SHP77 (cell line): ENCODE results near the gene ZDHHC11B.
A peak's percentile ranks its signal among the peaks of the same experiment; 100 is the strongest.

Source experiments
- DNase-seq, 2 experiments: peaks; one replicate each; lab custom pipeline; 2025; lab: John Stamatoyannopoulos, UW

The ZDHHC11B gene

GRCh38 chr5:673161-673830 is 111.2 kb downstream of the ZDHHC11B start:
- no peak for DNase-seq

GRCh38 chr5:672329-673160 is 112.0 kb downstream of the ZDHHC11B start:
- DNase-seq = peak; percentile 46 to 64

- peak; percentile 65 to 76 for DNase-seq
Measured at GRCh38 chr5:671459-672328, 112.8 kb downstream of the ZDHHC11B start.

- no peak for DNase-seq
Measured at GRCh38 chr5:670396-671270, 113.9 kb downstream of the ZDHHC11B start.

GRCh38 chr5:669842-670395 is 114.6 kb downstream of the ZDHHC11B start:
- DNase-seq = no peak

GRCh38 chr5:669111-669841 is 115.3 kb downstream of the ZDHHC11B start:
- peak in 1 of 2 experiments; percentile 32 for DNase-seq

- no peak for DNase-seq
Measured at GRCh38 chr5:668283-668995, 116.1 kb downstream of the ZDHHC11B start.

- DNase-seq = no peak
Measured at GRCh38 chr5:666816-667498, 117.6 kb downstream of the ZDHHC11B start.

- DNase-seq = no peak
Measured at GRCh38 chr5:665956-666711, 118.4 kb downstream of the ZDHHC11B start.

GRCh38 chr5:665541-665955 is 119.0 kb downstream of the ZDHHC11B start:
- no peak for DNase-seq

GRCh38 chr5:664994-665360 is 119.6 kb downstream of the ZDHHC11B start:
- DNase-seq = no peak

- no peak for DNase-seq
Measured at GRCh38 chr5:664343-664993, 120.1 kb downstream of the ZDHHC11B start.

GRCh38 chr5:663436-664342 is 120.8 kb downstream of the ZDHHC11B start:
- no peak for DNase-seq

GRCh38 chr5:662751-663435 is 121.6 kb downstream of the ZDHHC11B start:
- DNase-seq = no peak

GRCh38 chr5:661891-662750 is 122.4 kb downstream of the ZDHHC11B start:
- no peak for DNase-seq
